ENCODE results near the gene TMEM170B.

Gene TMEM170B

GRCh38 chr6:11613858-11614257, 76.3 kb downstream of the TMEM170B start:
- no peak for DNase-seq (ENCODE audit: low read depth in 1 of 2, low spot score in 1 of 2)

DNA sequence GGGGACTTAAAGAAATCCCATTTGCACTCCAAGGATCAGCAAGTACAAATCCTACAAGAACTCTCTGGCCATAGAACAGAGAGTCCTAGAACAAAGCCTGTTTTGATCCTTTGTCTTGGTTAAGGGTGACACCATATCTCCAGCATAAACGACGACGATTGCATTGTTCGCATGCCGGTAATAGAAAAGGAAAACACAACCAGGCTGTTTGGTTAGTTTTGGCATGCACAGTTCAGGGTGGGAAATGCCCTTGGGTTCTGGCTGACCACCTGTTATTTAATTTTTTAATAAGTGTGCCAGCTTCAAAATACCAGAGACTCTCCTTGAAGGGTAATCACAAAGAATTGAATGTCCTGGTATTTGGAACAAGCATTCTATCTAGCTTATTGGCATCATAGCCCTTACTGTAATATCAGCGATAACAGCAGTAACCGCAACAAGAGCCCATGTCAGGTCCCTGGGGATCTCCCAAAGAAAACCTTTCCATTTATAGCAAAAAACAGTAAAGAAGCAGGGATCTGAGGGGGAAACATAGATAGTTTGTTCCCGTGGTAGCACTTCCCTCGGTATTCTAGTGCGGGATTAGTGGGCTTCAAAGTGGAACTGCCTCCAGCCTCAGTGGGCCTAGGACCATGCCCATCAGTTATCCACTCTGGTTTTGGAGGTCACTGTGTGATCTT, 77.1 kb downstream of the TMEM170B start:
- DNase-seq (ENCODE audit: low read depth in 1 of 2, low spot score in 1 of 2), result no peak

DNA sequence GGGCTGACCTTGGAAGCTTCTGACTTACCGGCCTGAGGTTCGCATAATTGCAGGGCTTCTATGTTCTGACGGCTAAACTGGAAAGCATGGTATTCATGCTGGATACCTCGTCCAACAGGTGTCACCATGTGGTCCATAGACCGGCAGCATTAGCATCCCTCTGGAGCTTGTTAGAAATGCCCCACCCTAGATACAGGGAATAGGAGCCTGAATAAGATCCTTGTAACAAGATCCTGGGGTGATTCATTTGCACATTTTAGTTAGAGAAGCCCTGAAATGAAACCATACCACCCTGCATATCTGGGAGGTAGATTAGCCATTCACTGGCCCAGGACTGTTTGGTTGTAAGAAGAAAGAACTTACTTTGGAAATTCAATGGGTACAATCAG, 77.7 kb downstream of the TMEM170B start:
- DNase-seq (ENCODE audit: low read depth in 1 of 2, low spot score in 1 of 2), result no peak

DNA sequence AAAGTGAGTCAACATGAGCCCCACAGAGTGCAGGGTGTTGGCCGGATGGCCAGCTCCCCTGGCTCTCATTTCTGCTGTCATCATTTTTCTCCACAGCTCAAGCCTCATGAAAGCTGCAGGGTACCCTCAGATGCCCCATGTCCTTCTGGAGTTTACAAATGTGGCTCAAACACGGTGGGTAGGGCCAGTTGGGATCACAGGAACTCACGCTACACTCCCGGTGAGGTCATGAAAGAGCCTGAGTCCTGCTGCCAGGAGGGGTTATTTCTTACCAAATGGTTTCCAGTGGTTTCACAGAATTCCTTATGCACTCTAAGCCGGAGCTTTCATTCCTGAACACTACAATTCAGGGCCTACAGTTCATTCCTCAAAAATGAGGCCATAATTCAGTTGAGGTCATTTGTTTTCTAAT, 78.7 kb downstream of the TMEM170B start:
- no peak for DNase-seq (ENCODE audit: low read depth in 1 of 2, low spot score in 1 of 2)

GRCh38 chr6:11618533-11618932, 81.0 kb downstream of the TMEM170B start:
- no peak for DNase-seq (ENCODE audit: low read depth in 1 of 2, low spot score in 1 of 2)

DNA sequence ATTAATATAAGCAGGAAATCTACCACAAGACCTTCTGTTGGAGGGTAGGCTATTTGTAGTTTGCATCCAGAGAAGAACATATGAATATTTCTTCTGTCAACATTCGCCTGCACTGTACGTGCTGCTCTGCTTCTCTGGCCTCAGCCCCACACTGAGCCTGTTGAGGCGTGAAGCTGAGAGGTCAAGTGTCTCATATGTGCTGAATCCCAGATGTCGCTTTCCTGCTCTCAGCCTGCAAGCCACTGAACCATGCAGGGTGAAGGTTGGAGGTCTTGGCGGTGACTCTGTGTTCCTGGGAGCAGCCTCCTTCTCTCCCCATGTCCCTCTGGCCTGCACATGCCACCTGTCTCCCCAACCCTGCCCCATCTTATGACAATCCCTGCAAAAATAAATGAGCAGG, 83.6 kb downstream of the TMEM170B start:
- no peak for DNase-seq (ENCODE audit: low read depth in 1 of 2, low spot score in 1 of 2)

GRCh38 chr6:11622156-11622555, 84.6 kb downstream of the TMEM170B start:
- DNase-seq (ENCODE audit: low read depth in 1 of 2, low spot score in 1 of 2), result no peak

- no peak for DNase-seq (ENCODE audit: low read depth in 1 of 2, low spot score in 1 of 2)
These were observed 85.7 kb downstream of the TMEM170B start for GRCh38 chr6:11623272-11623671.

DNA sequence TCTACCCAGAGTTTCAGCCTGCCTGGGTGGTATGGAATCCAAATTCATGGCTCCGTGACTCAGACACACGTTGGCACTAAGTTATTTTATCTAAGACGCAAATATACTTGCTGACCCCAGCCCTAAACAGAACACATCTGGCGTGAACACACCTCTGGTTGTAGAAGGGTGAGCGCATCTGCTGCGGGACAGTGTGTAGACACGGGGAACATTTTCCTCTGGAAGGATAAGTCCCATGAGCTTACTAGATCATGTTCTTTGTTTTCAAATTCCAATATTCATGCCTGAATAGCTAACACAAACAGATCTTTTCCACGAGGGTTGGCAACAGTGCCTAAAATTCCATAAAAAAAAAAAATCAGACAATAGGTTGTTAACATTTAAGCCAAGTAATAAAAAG, 87.8 kb downstream of the TMEM170B start:
- DNase-seq (ENCODE audit: low read depth in 1 of 2, low spot score in 1 of 2), result no peak

DNA sequence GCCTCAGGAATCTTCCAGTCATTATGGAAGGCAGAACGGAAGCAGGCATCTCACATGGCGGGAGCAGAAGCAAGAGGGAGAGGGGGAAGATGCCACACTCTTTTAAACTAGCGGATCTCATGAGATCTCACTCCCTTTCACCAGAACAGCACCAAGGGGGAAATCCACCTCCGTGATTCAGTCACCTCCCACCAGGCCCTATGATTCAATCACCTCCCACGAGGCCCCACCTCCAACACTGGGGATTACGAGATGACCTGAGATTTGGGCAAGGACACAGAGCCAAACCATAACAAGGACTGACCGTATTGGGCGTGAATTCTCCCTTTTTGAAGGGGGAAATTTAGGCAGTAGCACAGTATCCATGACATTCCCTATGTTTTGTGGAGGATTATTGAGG, 88.8 kb downstream of the TMEM170B start:
- no peak for DNase-seq (ENCODE audit: low read depth in 1 of 2, low spot score in 1 of 2)

- DNase-seq (ENCODE audit: low read depth in 1 of 2, low spot score in 1 of 2), result no peak
These were observed 91.0 kb downstream of the TMEM170B start for GRCh38 chr6:11628562-11628961.

DNA sequence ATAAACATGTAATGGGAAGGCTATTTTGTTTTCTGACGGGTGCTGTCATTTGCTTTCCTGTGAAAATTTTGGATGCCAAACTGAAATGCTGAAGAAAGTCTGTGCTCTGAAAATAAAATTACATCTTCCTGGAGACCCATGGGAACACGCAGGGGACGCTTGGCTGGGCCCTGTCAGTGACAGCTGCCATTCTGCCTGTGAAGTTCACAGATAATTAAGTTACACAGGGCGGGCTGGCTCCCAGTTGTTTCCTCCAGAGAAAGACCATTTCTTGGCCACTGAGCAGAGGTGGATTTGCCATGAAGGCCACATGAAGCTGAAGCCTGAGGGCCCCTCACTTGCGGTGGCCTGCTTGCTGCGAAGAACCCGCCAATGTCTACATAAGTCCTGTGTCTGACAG, 93.5 kb downstream of the TMEM170B start:
- DNase-seq (ENCODE audit: low read depth in 1 of 2, low spot score in 1 of 2), result no peak

DNA sequence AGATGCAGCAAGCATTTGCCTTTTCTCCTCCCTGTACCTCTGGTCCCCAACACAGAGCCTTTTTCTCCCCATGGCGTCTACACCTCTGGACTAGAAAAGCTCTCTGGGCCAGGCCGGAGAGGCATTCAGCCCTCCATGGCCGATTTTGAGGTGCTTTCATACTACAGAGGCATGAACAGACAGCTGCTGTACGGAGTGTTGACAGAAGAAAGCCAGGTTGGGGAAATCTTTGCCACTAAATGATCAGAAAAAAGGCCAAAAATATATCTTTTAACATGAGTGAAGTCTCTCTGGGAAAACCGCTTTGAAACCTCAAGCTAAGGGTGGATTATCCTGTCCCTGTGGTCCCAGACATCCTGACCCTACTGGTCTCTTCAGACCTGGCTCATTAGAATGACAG, 94.0 kb downstream of the TMEM170B start:
- DNase-seq (ENCODE audit: low read depth in 1 of 2, low spot score in 1 of 2), result no peak

DNA sequence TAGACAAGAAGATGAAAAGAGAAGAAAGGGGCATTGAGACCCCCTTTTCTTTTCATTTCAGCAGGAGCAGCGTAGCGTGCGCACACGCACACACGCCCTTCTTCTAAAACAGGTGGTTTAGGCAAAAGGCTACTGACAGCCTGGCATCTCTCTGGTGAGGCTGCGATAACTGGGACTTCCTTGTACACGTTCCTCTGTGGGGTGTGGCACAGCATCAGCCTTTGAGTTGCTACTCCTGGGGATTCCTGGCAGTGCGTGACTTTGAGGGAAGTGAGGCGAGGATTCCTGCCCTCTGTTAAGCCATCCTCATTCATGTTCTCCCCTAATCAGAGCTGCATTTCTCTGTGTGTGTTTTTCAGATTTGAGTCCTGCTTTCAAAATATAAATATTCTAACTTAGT, 94.7 kb downstream of the TMEM170B start:
- no peak for DNase-seq (ENCODE audit: low read depth in 1 of 2, low spot score in 1 of 2)

DNA sequence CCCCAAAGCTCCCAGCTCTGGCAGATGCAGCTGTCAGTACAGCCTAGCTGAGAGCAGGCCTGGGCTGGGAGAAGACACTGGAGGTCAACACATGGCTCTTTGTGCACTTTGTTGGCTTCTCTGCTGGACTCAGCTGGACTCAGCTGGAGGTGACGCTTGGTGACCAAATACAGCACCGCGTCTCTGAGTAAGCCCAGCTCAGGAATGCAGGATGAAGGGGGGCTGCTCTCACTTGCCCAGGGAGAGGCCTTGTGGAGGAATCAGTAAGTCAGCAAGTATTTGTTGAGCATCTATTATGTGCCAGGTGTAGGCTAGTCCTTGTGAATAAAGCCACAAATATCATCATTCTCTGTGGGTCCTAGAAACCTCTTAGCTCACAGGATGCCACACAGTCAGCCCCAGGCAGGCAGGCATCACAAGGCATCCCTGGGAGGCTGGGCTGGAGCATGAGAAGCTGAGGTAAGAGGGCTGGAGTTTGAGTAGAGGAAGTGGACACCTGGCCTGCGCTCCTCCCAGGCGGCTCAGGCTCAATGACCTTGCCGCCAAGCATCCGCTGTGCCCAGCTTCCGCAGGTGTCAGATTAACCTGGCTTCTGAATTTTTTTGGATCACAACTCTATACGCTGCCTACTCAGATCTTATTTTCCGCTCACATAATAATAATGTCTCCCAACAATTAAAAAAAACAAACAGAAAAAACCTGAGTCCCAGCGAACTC, 95.4 kb downstream of the TMEM170B start:
- DNase-seq (ENCODE audit: low read depth in 1 of 2, low spot score in 1 of 2), result no peak
